ENCODE data around the gene KIAA1549.

Gene KIAA1549

DNA sequence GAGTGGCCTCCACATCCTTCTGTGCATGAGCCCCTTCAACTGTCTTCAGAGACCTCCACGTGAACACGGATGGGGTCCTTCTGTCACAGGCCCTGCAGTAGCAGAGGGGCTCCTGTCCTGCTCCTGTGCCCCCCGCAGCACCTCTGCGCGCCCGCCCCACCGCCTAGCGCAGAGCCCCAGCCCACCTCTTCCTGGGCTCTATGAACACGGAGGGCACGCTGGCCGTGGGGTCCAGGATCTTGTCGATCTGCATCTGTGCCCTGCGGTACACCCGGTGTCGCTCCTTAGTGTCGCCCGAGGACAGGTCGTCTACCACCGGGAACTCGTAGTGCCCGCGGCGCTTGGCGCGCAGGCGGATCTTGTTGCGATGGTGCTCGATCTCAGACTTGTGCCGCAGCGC lies 111.8 kb downstream of the KIAA1549 start:
- Histone ChIP-seq H3K4me3 (ENCODE audit: low read depth, low read length) (no peak overlapping the region), H3K9me3 (ENCODE audit: control insufficient read depth, insufficient read depth, low read depth, low read length) (no peaks in the 10 kb centered on the region), H3K27ac (ENCODE audit: low read depth, low read length) (no peak overlapping the region), H3K27me3 (ENCODE audit: control insufficient read depth, insufficient read depth, low read length) (no peaks in the 10 kb centered on the region), H3K4me1 (ENCODE audit: control insufficient read depth, insufficient read depth, low read length) (no peaks in the 10 kb centered on the region), H3K36me3 (ENCODE audit: control insufficient read depth, insufficient read depth, low read length) (peaks cover 42% of the 10 kb centered on the region), H3K9ac (ENCODE audit: low read length) (no peak overlapping the region)

DNA sequence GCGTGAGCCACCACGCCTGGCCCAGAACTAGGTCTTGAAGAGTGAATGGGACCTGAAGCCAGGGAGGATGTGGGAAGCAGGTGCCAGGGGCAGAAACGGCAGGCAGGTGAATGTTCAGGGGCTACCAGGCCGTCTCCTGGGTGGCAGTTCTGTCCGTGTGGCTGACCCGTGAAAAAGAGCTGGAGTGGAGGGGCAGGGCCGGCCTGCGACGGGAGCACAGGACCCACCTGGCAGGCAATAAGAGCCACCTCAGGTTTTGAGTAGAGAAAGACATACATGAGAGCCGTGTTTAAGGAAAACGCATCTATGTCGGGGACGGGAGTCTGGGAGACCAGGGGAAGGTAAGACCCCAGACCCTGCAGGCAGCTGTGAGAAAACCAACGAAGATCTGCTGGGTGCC lies 112.5 kb downstream of the KIAA1549 start:
- H3K9ac ChIP-seq (ENCODE audit: low read length), result no peak overlapping the region
- H3K4me3 ChIP-seq (ENCODE audit: low read depth, low read length), result no peak overlapping the region
- H3K27me3 ChIP-seq (ENCODE audit: control insufficient read depth, insufficient read depth, low read length), result no peaks in the 10 kb centered on the region
- no peak overlapping the region for H3K27ac ChIP-seq (ENCODE audit: low read depth, low read length)
- H3K4me1 ChIP-seq (ENCODE audit: control insufficient read depth, insufficient read depth, low read length), result no peaks in the 10 kb centered on the region
- H3K36me3 ChIP-seq (ENCODE audit: control insufficient read depth, insufficient read depth, low read length), result peaks cover 48% of the 10 kb centered on the region
- no peaks in the 10 kb centered on the region for H3K9me3 ChIP-seq (ENCODE audit: control insufficient read depth, insufficient read depth, low read depth, low read length)

DNA sequence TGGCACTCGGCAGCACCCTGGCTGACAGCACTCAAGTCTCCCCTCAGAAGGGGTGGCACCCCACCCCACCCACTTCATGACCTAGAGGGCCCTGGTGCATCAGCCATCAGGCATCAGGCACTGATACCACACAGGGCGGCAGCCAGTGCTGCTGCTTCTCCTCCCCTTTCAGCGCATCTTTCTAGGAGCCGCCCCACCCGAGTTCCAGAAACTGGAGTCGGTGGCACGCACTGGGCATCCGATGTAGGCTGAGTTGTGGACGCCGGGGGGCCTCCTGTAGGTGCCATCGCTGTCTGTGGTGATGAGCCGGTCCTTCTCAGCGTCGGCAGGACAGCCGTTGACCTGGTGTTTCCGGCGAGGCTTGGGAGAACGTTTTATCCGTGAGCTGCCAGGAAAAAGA lies 113.4 kb downstream of the KIAA1549 start:
- peaks cover 51% of the 10 kb centered on the region for H3K36me3 ChIP-seq (ENCODE audit: control insufficient read depth, insufficient read depth, low read length)

DNA sequence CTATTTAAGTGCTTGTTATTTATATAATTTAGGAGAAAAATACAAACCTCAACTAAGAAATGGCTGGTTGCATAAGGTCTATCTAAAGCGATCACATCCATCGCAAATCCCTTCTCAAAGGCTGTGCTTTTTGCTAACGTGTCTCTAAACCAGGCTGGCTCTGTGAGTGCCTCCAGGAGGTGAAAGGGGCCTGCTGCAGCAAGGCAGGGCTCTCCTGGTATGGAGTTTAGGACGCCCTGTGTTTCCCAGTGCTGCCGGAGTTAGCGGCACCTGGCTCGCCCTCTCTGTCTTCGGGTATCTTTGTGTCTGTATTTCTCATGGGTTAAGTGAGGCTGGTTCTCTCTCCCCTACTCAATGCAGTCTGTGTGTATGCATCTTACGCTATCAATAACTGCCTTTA lies 114.8 kb downstream of the KIAA1549 start:
- Histone ChIP-seq H3K9ac (ENCODE audit: low read length) (no peak overlapping the region), H3K27me3 (ENCODE audit: control insufficient read depth, insufficient read depth, low read length) (no peaks in the 10 kb centered on the region), H3K9me3 (ENCODE audit: control insufficient read depth, insufficient read depth, low read depth, low read length) (no peaks in the 10 kb centered on the region), H3K36me3 (ENCODE audit: control insufficient read depth, insufficient read depth, low read length) (peaks cover 51% of the 10 kb centered on the region), H3K4me1 (ENCODE audit: control insufficient read depth, insufficient read depth, low read length) (no peaks in the 10 kb centered on the region), H3K4me3 (ENCODE audit: low read depth, low read length) (no peak overlapping the region), H3K27ac (ENCODE audit: low read depth, low read length) (no peak overlapping the region)

More for the DNA sequence above, 113.4 kb downstream of the KIAA1549 start:
- Histone ChIP-seq H3K9me3 (ENCODE audit: control insufficient read depth, insufficient read depth, low read depth, low read length) (no peaks in the 10 kb centered on the region), H3K9ac (ENCODE audit: low read length) (no peak overlapping the region), H3K4me1 (ENCODE audit: control insufficient read depth, insufficient read depth, low read length) (no peaks in the 10 kb centered on the region), H3K27ac (ENCODE audit: low read depth, low read length) (no peak overlapping the region), H3K27me3 (ENCODE audit: control insufficient read depth, insufficient read depth, low read length) (no peaks in the 10 kb centered on the region), H3K4me3 (ENCODE audit: low read depth, low read length) (no peak overlapping the region)

DNA sequence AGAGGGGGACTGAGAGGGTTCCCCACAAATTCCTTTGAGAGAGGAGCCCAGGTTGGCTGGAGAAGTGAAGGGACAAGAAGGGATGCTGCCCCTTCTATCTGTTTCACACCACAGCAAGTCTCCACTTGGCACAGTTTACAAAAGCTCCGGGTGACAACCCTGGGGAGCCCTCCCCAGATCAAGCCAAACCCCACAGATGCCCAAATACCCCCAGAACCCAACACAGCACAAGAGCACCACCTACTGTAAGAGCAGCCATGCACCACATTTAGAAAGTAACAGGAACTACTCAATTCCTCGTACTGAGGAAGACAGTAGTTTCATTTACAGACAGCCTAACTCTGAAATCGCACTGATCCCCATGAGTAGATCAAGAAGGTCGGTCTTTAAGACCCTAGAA lies 115.3 kb downstream of the KIAA1549 start:
- no peaks in the 10 kb centered on the region for H3K4me1 ChIP-seq (ENCODE audit: control insufficient read depth, insufficient read depth, low read length)
- H3K36me3 ChIP-seq (ENCODE audit: control insufficient read depth, insufficient read depth, low read length), result peaks cover 52% of the 10 kb centered on the region
- H3K9ac ChIP-seq (ENCODE audit: low read length), result no peak overlapping the region
- no peak overlapping the region for H3K4me3 ChIP-seq (ENCODE audit: low read depth, low read length)
- H3K27ac ChIP-seq (ENCODE audit: low read depth, low read length), result no peak overlapping the region
- no peaks in the 10 kb centered on the region for H3K9me3 ChIP-seq (ENCODE audit: control insufficient read depth, insufficient read depth, low read depth, low read length)
- no peaks in the 10 kb centered on the region for H3K27me3 ChIP-seq (ENCODE audit: control insufficient read depth, insufficient read depth, low read length)

DNA sequence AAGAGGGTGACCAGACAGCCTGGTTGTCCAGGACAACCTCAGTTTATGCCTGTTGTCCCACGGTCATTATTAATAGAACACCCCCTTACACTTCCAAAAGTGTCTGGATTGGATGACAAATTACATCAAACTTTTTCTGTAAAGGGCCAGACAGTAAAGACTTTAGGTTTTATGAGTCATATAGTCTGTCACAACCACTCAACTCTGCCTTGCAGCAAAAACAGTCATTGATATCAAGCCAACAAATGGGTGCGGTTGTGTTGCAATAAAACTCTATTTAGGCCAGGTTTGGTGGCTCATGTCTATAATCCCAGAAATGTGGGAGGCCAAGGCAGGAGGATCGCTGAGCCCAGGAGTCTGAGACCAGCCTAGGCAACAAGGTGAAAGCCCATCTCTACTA lies 116.5 kb downstream of the KIAA1549 start:
- Histone ChIP-seq H3K9me3 (ENCODE audit: control insufficient read depth, insufficient read depth, low read depth, low read length) (no peaks in the 10 kb centered on the region), H3K9ac (ENCODE audit: low read length) (no peak overlapping the region), H3K27me3 (ENCODE audit: control insufficient read depth, insufficient read depth, low read length) (no peaks in the 10 kb centered on the region), H3K36me3 (ENCODE audit: control insufficient read depth, insufficient read depth, low read length) (peaks cover 51% of the 10 kb centered on the region), H3K27ac (ENCODE audit: low read depth, low read length) (no peak overlapping the region), H3K4me1 (ENCODE audit: control insufficient read depth, insufficient read depth, low read length) (no peaks in the 10 kb centered on the region), H3K4me3 (ENCODE audit: low read depth, low read length) (no peak overlapping the region)

DNA sequence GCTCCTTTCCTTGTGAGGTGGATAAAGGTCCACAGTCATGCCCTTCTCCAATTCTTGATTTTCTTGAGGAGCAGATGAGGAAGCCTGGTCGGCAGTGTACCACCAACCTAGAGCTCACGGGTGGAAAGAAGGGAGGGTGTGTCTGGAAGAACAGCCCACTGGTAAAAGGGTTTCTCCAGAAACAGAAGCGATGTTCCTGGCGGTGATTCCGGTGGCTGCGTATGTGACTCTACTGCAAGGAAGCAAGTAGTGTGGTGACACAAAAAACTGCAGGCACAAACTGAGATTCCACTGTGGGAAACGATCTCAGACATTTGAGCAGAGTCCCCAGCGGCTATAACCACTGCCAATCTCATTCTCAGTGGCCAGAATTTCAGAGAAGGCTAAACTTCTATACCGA lies 117.3 kb downstream of the KIAA1549 start:
- Histone ChIP-seq H3K36me3 (ENCODE audit: control insufficient read depth, insufficient read depth, low read length) (peaks cover 50% of the 10 kb centered on the region), H3K4me3 (ENCODE audit: low read depth, low read length) (no peak overlapping the region), H3K9ac (ENCODE audit: low read length) (no peak overlapping the region), H3K27ac (ENCODE audit: low read depth, low read length) (no peak overlapping the region), H3K9me3 (ENCODE audit: control insufficient read depth, insufficient read depth, low read depth, low read length) (no peaks in the 10 kb centered on the region), H3K4me1 (ENCODE audit: control insufficient read depth, insufficient read depth, low read length) (no peaks in the 10 kb centered on the region), H3K27me3 (ENCODE audit: control insufficient read depth, insufficient read depth, low read length) (no peaks in the 10 kb centered on the region)

DNA sequence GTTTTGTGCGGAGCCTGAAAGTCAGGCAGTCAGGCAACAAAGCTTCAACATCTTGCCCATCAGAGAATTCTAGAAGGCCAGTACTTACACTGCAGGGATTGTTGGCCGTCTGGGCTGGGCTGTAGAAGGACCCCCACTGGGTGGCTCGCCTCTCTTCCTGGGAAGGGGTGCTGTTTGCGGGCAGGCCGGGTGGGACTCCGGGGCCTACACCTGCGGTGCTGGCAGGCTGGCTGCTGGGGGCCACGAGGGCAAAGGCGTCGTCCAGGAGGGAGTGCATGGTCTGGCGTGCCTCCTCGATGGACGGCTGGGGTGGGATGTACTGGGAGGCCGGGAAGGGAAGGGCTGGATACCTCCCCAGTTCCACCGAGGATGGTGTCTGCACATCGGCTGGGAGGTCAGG lies 120.1 kb downstream of the KIAA1549 start:
- H3K4me3 ChIP-seq (ENCODE audit: low read depth, low read length), result no peak overlapping the region
- H3K27me3 ChIP-seq (ENCODE audit: control insufficient read depth, insufficient read depth, low read length), result no peaks in the 10 kb centered on the region
- no peaks in the 10 kb centered on the region for H3K4me1 ChIP-seq (ENCODE audit: control insufficient read depth, insufficient read depth, low read length)
- H3K36me3 ChIP-seq (ENCODE audit: control insufficient read depth, insufficient read depth, low read length), result peaks cover 53% of the 10 kb centered on the region
- no peak overlapping the region for H3K9ac ChIP-seq (ENCODE audit: low read length)
- H3K27ac ChIP-seq (ENCODE audit: low read depth, low read length), result no peak overlapping the region
- peaks cover 8% of the 10 kb centered on the region; the same call in 1 of the 2 replicates for H3K9me3 ChIP-seq (ENCODE audit: control insufficient read depth, insufficient read depth, low read depth, low read length)

DNA sequence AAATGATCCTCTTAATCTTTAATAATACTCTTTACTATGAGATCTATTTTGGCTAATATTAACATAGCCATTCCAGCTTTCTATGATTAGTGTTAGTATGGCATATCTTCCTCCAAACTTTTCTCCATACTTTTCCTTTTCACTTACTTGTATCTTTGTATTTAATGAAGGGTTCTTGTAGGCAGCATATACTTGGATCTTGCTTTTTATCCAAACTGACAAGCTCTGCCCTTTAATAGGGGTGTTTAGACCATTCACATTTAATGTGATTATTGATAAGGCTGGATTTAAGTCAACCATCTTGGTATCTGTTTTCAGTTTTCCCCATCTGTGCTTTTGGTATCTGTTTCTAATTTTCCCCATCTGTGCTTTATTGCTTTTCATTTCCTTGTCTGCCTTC lies 123.5 kb downstream of the KIAA1549 start:
- Histone ChIP-seq H3K36me3 (ENCODE audit: control insufficient read depth, insufficient read depth, low read length) (peaks cover 40% of the 10 kb centered on the region), H3K27me3 (ENCODE audit: control insufficient read depth, insufficient read depth, low read length) (no peaks in the 10 kb centered on the region), H3K9me3 (ENCODE audit: control insufficient read depth, insufficient read depth, low read depth, low read length) (peaks cover 8% of the 10 kb centered on the region; the same call in 1 of the 2 replicates), H3K27ac (ENCODE audit: low read depth, low read length) (no peak overlapping the region), H3K9ac (ENCODE audit: low read length) (no peak overlapping the region), H3K4me3 (ENCODE audit: low read depth, low read length) (no peak overlapping the region), H3K4me1 (ENCODE audit: control insufficient read depth, insufficient read depth, low read length) (peaks cover 13% of the 10 kb centered on the region)

DNA sequence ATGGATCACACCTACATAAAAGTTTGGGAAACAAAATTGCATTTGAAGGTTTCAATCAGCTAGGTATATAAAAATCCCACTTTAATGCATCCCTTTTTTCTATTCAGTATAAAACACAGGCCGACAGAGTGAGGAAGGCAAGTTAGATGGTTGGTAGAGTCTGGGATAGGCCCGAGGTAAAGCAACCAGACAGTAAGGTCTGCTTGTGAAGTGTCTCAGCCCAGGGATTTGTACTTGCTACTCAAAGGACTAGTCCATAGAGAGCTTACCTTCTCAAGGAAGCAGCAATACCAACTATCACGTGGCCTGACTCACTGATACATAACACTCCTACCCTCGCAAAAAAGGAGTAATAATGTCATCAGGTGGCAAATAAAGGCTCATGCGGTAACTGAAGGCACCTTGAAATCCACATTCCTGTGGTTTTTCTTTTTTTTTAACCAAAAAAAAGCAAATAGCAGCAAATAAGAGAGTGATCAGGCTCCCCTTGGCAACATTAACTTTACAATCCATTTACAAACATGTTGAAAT lies 127.0 kb downstream of the KIAA1549 start:
- Histone ChIP-seq H3K4me1 (ENCODE audit: control insufficient read depth, insufficient read depth, low read length) (peaks cover 13% of the 10 kb centered on the region), H3K27me3 (ENCODE audit: control insufficient read depth, insufficient read depth, low read length) (no peaks in the 10 kb centered on the region), H3K4me3 (ENCODE audit: low read depth, low read length) (no peak overlapping the region), H3K9me3 (ENCODE audit: control insufficient read depth, insufficient read depth, low read depth, low read length) (peaks cover 10% of the 10 kb centered on the region; the same call in 1 of the 2 replicates), H3K9ac (ENCODE audit: low read length) (no peak overlapping the region), H3K36me3 (ENCODE audit: control insufficient read depth, insufficient read depth, low read length) (peaks cover 48% of the 10 kb centered on the region), H3K27ac (ENCODE audit: low read depth, low read length) (no peak overlapping the region)

DNA sequence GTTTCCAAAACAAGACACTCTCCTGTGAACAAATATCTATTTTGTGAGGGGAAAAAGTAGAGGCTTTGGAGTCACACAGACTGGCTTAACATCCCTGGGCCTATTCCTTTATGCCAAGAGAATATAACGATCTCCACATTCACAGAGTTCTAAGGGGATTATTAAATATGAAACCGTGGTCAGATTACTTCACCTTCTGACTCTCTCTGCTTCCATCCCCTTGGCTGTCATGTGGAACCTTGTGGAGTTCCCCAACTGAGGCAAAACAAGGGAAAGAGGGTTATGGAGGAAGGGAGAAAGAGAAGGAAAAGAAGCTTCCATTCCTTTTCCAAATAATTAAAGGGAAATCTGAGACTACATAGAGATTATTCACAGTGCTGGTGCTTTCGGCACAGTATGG lies 127.7 kb downstream of the KIAA1549 start:
- Histone ChIP-seq H3K36me3 (ENCODE audit: control insufficient read depth, insufficient read depth, low read length) (peaks cover 49% of the 10 kb centered on the region), H3K27ac (ENCODE audit: low read depth, low read length) (no peak overlapping the region), H3K27me3 (ENCODE audit: control insufficient read depth, insufficient read depth, low read length) (no peaks in the 10 kb centered on the region), H3K4me3 (ENCODE audit: low read depth, low read length) (no peak overlapping the region), H3K9ac (ENCODE audit: low read length) (no peak overlapping the region), H3K4me1 (ENCODE audit: control insufficient read depth, insufficient read depth, low read length) (peaks cover 13% of the 10 kb centered on the region), H3K9me3 (ENCODE audit: control insufficient read depth, insufficient read depth, low read depth, low read length) (peaks cover 10% of the 10 kb centered on the region; the same call in 1 of the 2 replicates)

DNA sequence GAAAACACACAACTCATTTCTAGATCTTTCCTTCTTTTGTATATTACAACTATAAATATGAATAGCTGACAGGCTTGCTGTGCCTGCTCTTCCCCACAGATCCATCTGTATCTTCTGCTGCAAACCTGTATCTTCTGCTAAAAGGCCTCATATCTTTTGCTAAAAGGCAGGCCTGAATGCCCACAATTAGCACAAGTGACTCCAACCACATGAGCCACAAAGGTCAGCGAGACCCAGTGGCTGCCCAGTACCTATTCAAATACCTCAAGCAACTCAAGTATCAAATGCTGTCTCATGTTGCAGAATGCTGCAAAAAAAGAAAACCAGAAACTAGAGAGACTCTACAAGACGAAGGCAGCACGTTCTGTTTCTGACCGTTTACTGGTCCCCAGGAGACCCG lies 128.7 kb downstream of the KIAA1549 start:
- Histone ChIP-seq H3K4me3 (ENCODE audit: low read depth, low read length) (no peak overlapping the region), H3K9ac (ENCODE audit: low read length) (no peak overlapping the region), H3K27me3 (ENCODE audit: control insufficient read depth, insufficient read depth, low read length) (no peaks in the 10 kb centered on the region), H3K4me1 (ENCODE audit: control insufficient read depth, insufficient read depth, low read length) (peaks cover 13% of the 10 kb centered on the region), H3K9me3 (ENCODE audit: control insufficient read depth, insufficient read depth, low read depth, low read length) (peaks cover 10% of the 10 kb centered on the region; the same call in 1 of the 2 replicates), H3K36me3 (ENCODE audit: control insufficient read depth, insufficient read depth, low read length) (peaks cover 40% of the 10 kb centered on the region), H3K27ac (ENCODE audit: low read depth, low read length) (no peak overlapping the region)

Measured in HUES6 (cell line).